GM23338 (cell line): ENCODE measurements around the gene ZNF324B. TPM values are rescaled to one million over a fixed set of nuclear protein-coding genes. Genes with fewer than 3 reads are reported as not detected.

Experiments used
- ATAC-seq: fragments of 200-7000 bp; cut with Tn5 transposase; 3 replicates; pipeline ENCODE4 v1.9.1; 2020
- DNase-seq: peaks from one replicate; pipeline ENCODE4 v3.0.0-alpha.2; 2015; ENCODE audit warnings: low spot score
- H2AFZ ChIP-seq: fragments of 200-600 bp; sonication (generic); 2 replicates; pipeline ENCODE4 v1.8.0; 2016; ENCODE audit warnings: antibody characterized with exemption, mild to moderate bottlenecking, moderate library complexity
- H3F3A ChIP-seq: fragments of 200-600 bp; sonication (generic); replicated peaks from 2 replicates; pipeline ENCODE4 v1.8.0; 2017; ENCODE audit warnings: antibody characterized with exemption, mixed run types, low read depth
- H3K27ac ChIP-seq: fragments of 200-600 bp; sonication (generic); 2 replicates; pipeline ENCODE4 v1.6.1; 2016; ENCODE audit warnings: low read depth
- H3K27me3 ChIP-seq: fragments of 200-600 bp; sonication (generic); 2 replicates; pipeline ENCODE4 v1.8.0; 2016; ENCODE audit warnings: mild to moderate bottlenecking, mixed run types, moderate library complexity; ENCODE audit not compliant: insufficient read depth
- H3K36me3 ChIP-seq: fragments of 200-600 bp; sonication (generic); 2 replicates; pipeline ENCODE4 v1.8.0; 2016; ENCODE audit warnings: mild to moderate bottlenecking; ENCODE audit not compliant: insufficient read depth
- H3K4me1 ChIP-seq: fragments of 200-600 bp; sonication (generic); 2 replicates; pipeline ENCODE4 v1.8.0; 2016; ENCODE audit warnings: mild to moderate bottlenecking, moderate library complexity; ENCODE audit not compliant: insufficient read depth
- H3K4me2 ChIP-seq: fragments of 200-600 bp; sonication (generic); 2 replicates; pipeline ENCODE4 v1.7.1; 2017; ENCODE audit warnings: mixed run types
- H3K4me3 ChIP-seq: fragments of 200-600 bp; sonication (generic); 2 replicates; pipeline ENCODE4 v1.6.1; 2016; ENCODE audit warnings: mixed run types
- H3K79me2 ChIP-seq: fragments of 200-600 bp; sonication (generic); replicated peaks from 2 replicates; pipeline ENCODE4 v1.8.0; 2017; ENCODE audit warnings: mild to moderate bottlenecking; ENCODE audit not compliant: insufficient read depth
- H3K9me2 ChIP-seq: fragments of 200-600 bp; sonication (generic); 2 replicates; pipeline ENCODE4 v1.8.0; 2017; ENCODE audit not compliant: insufficient read depth
- H4K20me1 ChIP-seq: fragments of 200-600 bp; sonication (generic); replicated peaks from 2 replicates; pipeline ENCODE4 v1.8.0; 2017; ENCODE audit warnings: mild to moderate bottlenecking; ENCODE audit not compliant: insufficient read depth
- H3K27ac Mint-ChIP-seq: 2 replicates; pipeline ENCODE4 v1.8.0; 2020; ENCODE audit warnings: inconsistent platforms, mild to moderate bottlenecking, moderate library complexity, mixed read lengths
- H3K27me3 Mint-ChIP-seq: 3 replicates; pipeline ENCODE4 v1.8.0; 2022; ENCODE audit warnings: low read depth, mild to moderate bottlenecking, moderate library complexity, mixed read lengths, inconsistent platforms; ENCODE audit not compliant: insufficient read depth, poor library complexity
- H3K36me3 Mint-ChIP-seq: 3 replicates; pipeline ENCODE4 v1.8.0; 2021; ENCODE audit warnings: low read depth, mild to moderate bottlenecking, inconsistent platforms, moderate library complexity, mixed read lengths
- H3K4me1 Mint-ChIP-seq: 3 replicates; pipeline ENCODE4 v1.8.0; 2020; ENCODE audit warnings: mild to moderate bottlenecking, inconsistent platforms, mixed read lengths
- H3K4me3 Mint-ChIP-seq: 3 replicates; pipeline ENCODE4 v1.8.0; 2021; ENCODE audit warnings: moderate library complexity, mild to moderate bottlenecking, inconsistent platforms, mixed read lengths
- H3K9me3 Mint-ChIP-seq: 3 replicates; pipeline ENCODE4 v1.8.0; 2020; ENCODE audit warnings: moderate library complexity, mild to moderate bottlenecking, inconsistent platforms, mixed read lengths
- CREB1 ChIP-seq: fragments of 250-450 bp; sonication (Bioruptor Pico); IDR thresholded peaks from 2 replicates; pipeline ENCODE4 v1.5.0; 2020; ENCODE audit warnings: low read depth, mild to moderate bottlenecking, moderate library complexity
- EZH2 ChIP-seq: fragments of 200-600 bp; sonication (generic); IDR thresholded peaks from one replicate; pipeline ENCODE4 v1.8.0; 2017; ENCODE audit warnings: antibody characterized with exemption, mild to moderate bottlenecking, low read depth; ENCODE audit not compliant: unreplicated experiment
- EZH2phosphoT487 ChIP-seq: fragments of 200-600 bp; sonication (generic); IDR thresholded peaks from one replicate; pipeline ENCODE4 v1.8.1; 2018; ENCODE audit warnings: antibody characterized with exemption; ENCODE audit not compliant: unreplicated experiment
- JUNB ChIP-seq: IDR thresholded peaks from one replicate; pipeline ENCODE4 v1.6.1; 2016; ENCODE audit warnings: antibody characterized with exemption; ENCODE audit not compliant: unreplicated experiment
- NANOG ChIP-seq: IDR thresholded peaks from 2 replicates; pipeline ENCODE4 v1.6.1; 2016; ENCODE audit warnings: antibody characterized with exemption, borderline replicate concordance
- POLR2AphosphoS5 ChIP-seq: IDR thresholded peaks from 2 replicates; pipeline ENCODE4 v1.6.1; 2016; ENCODE audit warnings: antibody characterized with exemption, low read depth
- STAT1 ChIP-seq: IDR thresholded peaks from one replicate; pipeline ENCODE4 v1.6.1; 2016; ENCODE audit warnings: antibody characterized with exemption; ENCODE audit not compliant: unreplicated experiment
- polyA plus RNA-seq: library from polyadenylated mRNA; unstranded; fragments of >200 nt; fragmentation: Nextera tagmentation; extraction: Ambion mirVana; gene quantifications from 2 replicates; pipeline ENCODE4 v1.2.1, GENCODE V29; 2016
- total RNA-seq: library from RNA; depleted of rRNA; stranded (reverse); fragments of >200 nt; shearing (Covaris generic); gene quantifications from 2 replicates; pipeline ENCODE4 v1.2.3, GENCODE V29; 2014
- TF ChIP-seq, protein P1 (sequence below), 2 experiments: fragments of 200-600 bp in 1 of 2; sonication (generic) in 1 of 2; conservative IDR thresholded peaks; 2 replicates each; pipeline versions ENCODE4 v1.5.1 to v1.6.1; 2016 to 2017; ENCODE audit warnings: antibody characterized with exemption in 2 of 2, low read depth in 2 of 2, mild to moderate bottlenecking in 2 of 2, moderate library complexity in 1 of 2
- TF ChIP-seq, protein P2 (sequence below): fragments of 250-450 bp; sonication (Bioruptor Pico); IDR thresholded peaks from 2 replicates; pipeline ENCODE4 v1.5.0; 2020; ENCODE audit warnings: mild to moderate bottlenecking, moderate library complexity
- TF ChIP-seq, protein P3 (sequence below): IDR thresholded peaks from 2 replicates; pipeline ENCODE4 v1.6.1; 2016; ENCODE audit warnings: antibody characterized with exemption

ZNF324B gene
- total and polyA plus RNA-seq, 2 experiments from 2014 or later = 0.50 to 4.7 TPM

DNA sequence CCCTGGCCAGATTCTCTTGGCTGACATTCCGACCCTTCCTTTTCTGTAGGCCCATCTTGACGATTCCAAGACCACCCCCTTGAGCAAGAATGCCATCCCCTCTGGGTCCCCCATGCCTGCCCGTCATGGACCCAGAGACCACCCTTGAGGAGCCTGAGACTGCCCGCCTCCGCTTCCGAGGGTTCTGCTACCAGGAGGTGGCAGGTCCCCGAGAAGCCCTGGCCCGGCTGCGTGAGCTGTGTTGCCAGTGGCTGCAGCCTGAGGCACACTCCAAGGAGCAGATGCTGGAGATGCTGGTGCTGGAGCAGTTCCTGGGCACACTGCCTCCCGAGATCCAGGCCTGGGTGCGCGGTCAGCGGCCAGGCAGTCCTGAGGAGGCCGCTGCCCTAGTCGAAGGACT lies 25.7 kb downstream of the ZNF324B start:
- no peaks in the 10 kb centered on the region; the same call in 1 of the 2 replicates for H4K20me1 ChIP-seq
- H3K4me2 ChIP-seq = peak overlapping the region; percentile 94
- Mint-ChIP-seq H3K4me1 (peaks cover 10% of the 10 kb centered on the region), H3K27ac (peak overlapping the region; percentile 85), H3K4me3 (peak overlapping the region; percentile 93), H3K36me3 (peaks cover 8% of the 10 kb centered on the region), H3K9me3 (no peaks in the 10 kb centered on the region; the same call in 2 of the 3 replicates), H3K27me3 (peaks cover 25% of the 10 kb centered on the region)
- H3K4me1 ChIP-seq = peaks cover 4% of the 10 kb centered on the region; the same call in 1 of the 2 replicates
- H3K79me2 ChIP-seq = no peaks in the 10 kb centered on the region
- H2AFZ ChIP-seq = no peak overlapping the region
- peak overlapping the region; percentile 82 for H3K4me3 ChIP-seq
- no peak overlapping the region for H3K27ac ChIP-seq
- no peaks in the 10 kb centered on the region for H3K36me3 ChIP-seq
- no peaks in the 10 kb centered on the region for H3K9me2 ChIP-seq
- ATAC-seq (no peak), DNase-seq (no peak)
- H3F3A ChIP-seq = peaks cover 13% of the 10 kb centered on the region
- no peak for TF ChIP-seq NANOG
- no peak for TF ChIP-seq EZH2phosphoT487
- TF ChIP-seq CREB1 (CRISPR knock-in tag) = no peak
- TF ChIP-seq POLR2AphosphoS5 = no peak
- TF ChIP-seq, protein P1, sequence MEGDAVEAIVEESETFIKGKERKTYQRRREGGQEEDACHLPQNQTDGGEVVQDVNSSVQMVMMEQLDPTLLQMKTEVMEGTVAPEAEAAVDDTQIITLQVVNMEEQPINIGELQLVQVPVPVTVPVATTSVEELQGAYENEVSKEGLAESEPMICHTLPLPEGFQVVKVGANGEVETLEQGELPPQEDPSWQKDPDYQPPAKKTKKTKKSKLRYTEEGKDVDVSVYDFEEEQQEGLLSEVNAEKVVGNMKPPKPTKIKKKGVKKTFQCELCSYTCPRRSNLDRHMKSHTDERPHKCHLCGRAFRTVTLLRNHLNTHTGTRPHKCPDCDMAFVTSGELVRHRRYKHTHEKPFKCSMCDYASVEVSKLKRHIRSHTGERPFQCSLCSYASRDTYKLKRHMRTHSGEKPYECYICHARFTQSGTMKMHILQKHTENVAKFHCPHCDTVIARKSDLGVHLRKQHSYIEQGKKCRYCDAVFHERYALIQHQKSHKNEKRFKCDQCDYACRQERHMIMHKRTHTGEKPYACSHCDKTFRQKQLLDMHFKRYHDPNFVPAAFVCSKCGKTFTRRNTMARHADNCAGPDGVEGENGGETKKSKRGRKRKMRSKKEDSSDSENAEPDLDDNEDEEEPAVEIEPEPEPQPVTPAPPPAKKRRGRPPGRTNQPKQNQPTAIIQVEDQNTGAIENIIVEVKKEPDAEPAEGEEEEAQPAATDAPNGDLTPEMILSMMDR (conservative IDR thresholded peaks at IDR 0.05; ENCODE audit: low read depth in 2 of 2) = no peak
- TF ChIP-seq JUNB = no peak
- no peak for TF ChIP-seq EZH2
- no peaks in the 10 kb centered on the region for H3K27me3 ChIP-seq

DNA sequence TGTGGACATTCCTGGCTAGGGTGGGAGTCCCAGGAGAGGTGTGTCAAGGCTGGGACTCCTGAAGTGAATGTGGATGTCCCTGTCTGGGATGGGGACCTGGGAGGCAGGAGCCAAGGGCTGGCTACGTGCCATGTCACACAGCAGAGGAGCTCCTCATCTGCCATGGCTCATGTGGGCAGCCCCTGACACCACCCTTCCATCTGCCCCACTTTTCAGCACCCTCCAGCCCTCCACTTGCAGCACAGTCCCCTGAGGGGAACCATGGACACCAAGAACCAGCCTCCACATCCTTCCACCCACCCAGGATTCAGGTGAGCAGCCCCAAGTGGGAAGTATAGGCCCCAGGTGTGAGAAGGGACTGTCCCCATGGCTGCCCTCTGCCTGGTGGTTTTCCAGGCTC lies 26.4 kb downstream of the ZNF324B start:
- peaks cover 13% of the 10 kb centered on the region for H3F3A ChIP-seq
- no peaks in the 10 kb centered on the region for H3K79me2 ChIP-seq
- Mint-ChIP-seq H3K27ac (no peak overlapping the region), H3K27me3 (peaks cover 23% of the 10 kb centered on the region), H3K4me1 (peaks cover 10% of the 10 kb centered on the region), H3K9me3 (no peaks in the 10 kb centered on the region; the same call in 2 of the 3 replicates), H3K4me3 (no peak overlapping the region), H3K36me3 (peaks cover 3% of the 10 kb centered on the region; the same call in 1 of the 3 replicates)
- H3K4me1 ChIP-seq = peaks cover 4% of the 10 kb centered on the region; the same call in 1 of the 2 replicates
- H4K20me1 ChIP-seq = no peaks in the 10 kb centered on the region; the same call in 1 of the 2 replicates
- no peak overlapping the region for H3K4me2 ChIP-seq
- ATAC-seq = no peak
- no peak overlapping the region for H2AFZ ChIP-seq
- H3K36me3 ChIP-seq = no peaks in the 10 kb centered on the region
- H3K9me2 ChIP-seq = no peaks in the 10 kb centered on the region
- H3K27ac ChIP-seq = no peak overlapping the region
- no peak for DNase-seq
- no peaks in the 10 kb centered on the region for H3K27me3 ChIP-seq
- H3K4me3 ChIP-seq = no peak overlapping the region
- TF ChIP-seq STAT1 (no peak), CREB1 (CRISPR knock-in tag) (no peak), POLR2AphosphoS5 (no peak), EZH2phosphoT487 (no peak), NANOG (no peak)
- TF ChIP-seq, protein P2, sequence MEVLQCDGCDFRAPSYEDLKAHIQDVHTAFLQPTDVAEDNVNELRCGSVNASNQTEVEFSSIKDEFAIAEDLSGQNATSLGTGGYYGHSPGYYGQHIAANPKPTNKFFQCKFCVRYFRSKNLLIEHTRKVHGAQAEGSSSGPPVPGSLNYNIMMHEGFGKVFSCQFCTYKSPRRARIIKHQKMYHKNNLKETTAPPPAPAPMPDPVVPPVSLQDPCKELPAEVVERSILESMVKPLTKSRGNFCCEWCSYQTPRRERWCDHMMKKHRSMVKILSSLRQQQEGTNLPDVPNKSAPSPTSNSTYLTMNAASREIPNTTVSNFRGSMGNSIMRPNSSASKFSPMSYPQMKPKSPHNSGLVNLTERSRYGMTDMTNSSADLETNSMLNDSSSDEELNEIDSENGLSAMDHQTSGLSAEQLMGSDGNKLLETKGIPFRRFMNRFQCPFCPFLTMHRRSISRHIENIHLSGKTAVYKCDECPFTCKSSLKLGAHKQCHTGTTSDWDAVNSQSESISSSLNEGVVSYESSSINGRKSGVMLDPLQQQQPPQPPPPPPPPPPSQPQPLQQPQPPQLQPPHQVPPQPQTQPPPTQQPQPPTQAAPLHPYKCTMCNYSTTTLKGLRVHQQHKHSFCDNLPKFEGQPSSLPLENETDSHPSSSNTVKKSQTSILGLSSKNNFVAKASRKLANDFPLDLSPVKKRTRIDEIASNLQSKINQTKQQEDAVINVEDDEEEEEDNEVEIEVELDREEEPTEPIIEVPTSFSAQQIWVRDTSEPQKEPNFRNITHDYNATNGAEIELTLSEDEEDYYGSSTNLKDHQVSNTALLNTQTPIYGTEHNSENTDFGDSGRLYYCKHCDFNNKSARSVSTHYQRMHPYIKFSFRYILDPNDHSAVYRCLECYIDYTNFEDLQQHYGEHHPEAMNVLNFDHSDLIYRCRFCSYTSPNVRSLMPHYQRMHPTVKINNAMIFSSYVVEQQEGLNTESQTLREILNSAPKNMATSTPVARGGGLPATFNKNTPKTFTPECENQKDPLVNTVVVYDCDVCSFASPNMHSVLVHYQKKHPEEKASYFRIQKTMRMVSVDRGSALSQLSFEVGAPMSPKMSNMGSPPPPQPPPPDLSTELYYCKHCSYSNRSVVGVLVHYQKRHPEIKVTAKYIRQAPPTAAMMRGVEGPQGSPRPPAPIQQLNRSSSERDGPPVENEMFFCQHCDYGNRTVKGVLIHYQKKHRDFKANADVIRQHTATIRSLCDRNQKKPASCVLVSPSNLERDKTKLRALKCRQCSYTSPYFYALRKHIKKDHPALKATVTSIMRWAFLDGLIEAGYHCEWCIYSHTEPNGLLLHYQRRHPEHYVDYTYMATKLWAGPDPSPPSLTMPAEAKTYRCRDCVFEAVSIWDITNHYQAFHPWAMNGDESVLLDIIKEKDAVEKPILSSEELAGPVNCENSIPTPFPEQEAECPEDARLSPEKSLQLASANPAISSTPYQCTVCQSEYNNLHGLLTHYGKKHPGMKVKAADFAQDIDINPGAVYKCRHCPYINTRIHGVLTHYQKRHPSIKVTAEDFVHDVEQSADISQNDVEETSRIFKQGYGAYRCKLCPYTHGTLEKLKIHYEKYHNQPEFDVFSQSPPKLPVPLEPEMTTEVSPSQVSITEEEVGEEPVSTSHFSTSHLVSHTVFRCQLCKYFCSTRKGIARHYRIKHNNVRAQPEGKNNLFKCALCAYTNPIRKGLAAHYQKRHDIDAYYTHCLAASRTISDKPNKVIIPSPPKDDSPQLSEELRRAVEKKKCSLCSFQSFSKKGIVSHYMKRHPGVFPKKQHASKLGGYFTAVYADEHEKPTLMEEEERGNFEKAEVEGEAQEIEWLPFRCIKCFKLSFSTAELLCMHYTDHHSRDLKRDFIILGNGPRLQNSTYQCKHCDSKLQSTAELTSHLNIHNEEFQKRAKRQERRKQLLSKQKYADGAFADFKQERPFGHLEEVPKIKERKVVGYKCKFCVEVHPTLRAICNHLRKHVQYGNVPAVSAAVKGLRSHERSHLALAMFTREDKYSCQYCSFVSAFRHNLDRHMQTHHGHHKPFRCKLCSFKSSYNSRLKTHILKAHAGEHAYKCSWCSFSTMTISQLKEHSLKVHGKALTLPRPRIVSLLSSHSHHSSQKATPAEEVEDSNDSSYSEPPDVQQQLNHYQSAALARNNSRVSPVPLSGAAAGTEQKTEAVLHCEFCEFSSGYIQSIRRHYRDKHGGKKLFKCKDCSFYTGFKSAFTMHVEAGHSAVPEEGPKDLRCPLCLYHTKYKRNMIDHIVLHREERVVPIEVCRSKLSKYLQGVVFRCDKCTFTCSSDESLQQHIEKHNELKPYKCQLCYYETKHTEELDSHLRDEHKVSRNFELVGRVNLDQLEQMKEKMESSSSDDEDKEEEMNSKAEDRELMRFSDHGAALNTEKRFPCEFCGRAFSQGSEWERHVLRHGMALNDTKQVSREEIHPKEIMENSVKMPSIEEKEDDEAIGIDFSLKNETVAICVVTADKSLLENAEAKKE (CRISPR knock-in tag) = no peak
- TF ChIP-seq, protein P1 (conservative IDR thresholded peaks at IDR 0.05; ENCODE audit: low read depth in 2 of 2) = no peak
- TF ChIP-seq, protein P3, sequence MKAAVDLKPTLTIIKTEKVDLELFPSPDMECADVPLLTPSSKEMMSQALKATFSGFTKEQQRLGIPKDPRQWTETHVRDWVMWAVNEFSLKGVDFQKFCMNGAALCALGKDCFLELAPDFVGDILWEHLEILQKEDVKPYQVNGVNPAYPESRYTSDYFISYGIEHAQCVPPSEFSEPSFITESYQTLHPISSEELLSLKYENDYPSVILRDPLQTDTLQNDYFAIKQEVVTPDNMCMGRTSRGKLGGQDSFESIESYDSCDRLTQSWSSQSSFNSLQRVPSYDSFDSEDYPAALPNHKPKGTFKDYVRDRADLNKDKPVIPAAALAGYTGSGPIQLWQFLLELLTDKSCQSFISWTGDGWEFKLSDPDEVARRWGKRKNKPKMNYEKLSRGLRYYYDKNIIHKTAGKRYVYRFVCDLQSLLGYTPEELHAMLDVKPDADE = no peak
